Testis (tissue), 3 donors: ENCODE measurements around the gene ACSBG1. TPM values are rescaled to one million over a fixed set of nuclear protein-coding genes. Genes with fewer than 3 reads are reported as not detected.

ENCODE experiments used
- DNase-seq: peaks from one replicate; pipeline ENCODE4 v3.0.0-alpha.2; 2019
- H3K27ac ChIP-seq, 2 donors: fragments of 200-600 bp; sonication (generic); one replicate each; pipeline ENCODE4 v1.5.1; 2019
- H3K27me3 ChIP-seq: fragments of 200-600 bp; sonication (generic); one replicate; pipeline ENCODE4 v1.5.1; 2019
- H3K36me3 ChIP-seq: fragments of 200-600 bp; sonication (generic); one replicate; pipeline ENCODE4 v1.5.1; 2017; ENCODE audit warnings: low read depth; ENCODE audit errors: missing control alignments
- H3K4me1 ChIP-seq: fragments of 200-600 bp; sonication (generic); one replicate; pipeline ENCODE4 v1.5.1; 2019
- H3K4me3 ChIP-seq, 2 donors: fragments of 200-600 bp; sonication (generic); one replicate each; pipeline ENCODE4 v1.5.1; 2017 to 2019
- H3K9me3 ChIP-seq: fragments of 200-600 bp; sonication (generic); one replicate; pipeline ENCODE4 v1.5.1; 2017
- POLR2A ChIP-seq: fragments of 450-650 bp; IDR thresholded peaks from one replicate; pipeline ENCODE4 v1.6.1; 2017; ENCODE audit warnings: antibody characterized with exemption, mild to moderate bottlenecking, moderate library complexity
- WGBS, 2 donors: methylation state at CpG; one replicate each; pipeline ENCODE4 v1.1.5; 2018; 5-methylcytosine and 5-hydroxymethylcytosine counted together
- intact Hi-C: fragments of 100-400 bp; cut with DNase I; formaldehyde crosslinking; loops from one replicate; pipeline ENCODE4 v1.15.1; 2023; ENCODE audit warnings: low total_unique reads
- polyA plus RNA-seq: library from polyadenylated mRNA; stranded (reverse); fragments of 350-450 nt; fragmentation: Illumina TruSeq; extraction: RNeasy Lipid Tissue Mini Kit (QIAGEN cat#74804); gene quantifications from one replicate; pipeline ENCODE4 v1.2.3, GENCODE V29; 2014; ENCODE audit warnings: low read depth, low replicate concordance; ENCODE audit not compliant: insufficient read depth
- total RNA-seq, 2 donors: library from RNA; depleted of rRNA; stranded (reverse); fragments of >200 nt; gene quantifications; one replicate each; pipeline ENCODE4 v1.2.3, GENCODE V29; 2016
- TF ChIP-seq, protein P1 (sequence below), 3 experiments: fragments of 450-650 bp in 2 of 3; fragments of 200-600 bp in 1 of 3; sonication (generic) in 1 of 3; IDR thresholded peaks; one replicate each; pipeline ENCODE4 v1.5.1; 2016 to 2019; ENCODE audit warnings: antibody characterized with exemption in 3 of 3, mild to moderate bottlenecking in 2 of 3, moderate library complexity in 1 of 3

The ACSBG1 gene
- total and polyA plus RNA-seq, 3 donors from 2014 or later, result 12.2 to 25.2 (median 14.8) TPM

DNA sequence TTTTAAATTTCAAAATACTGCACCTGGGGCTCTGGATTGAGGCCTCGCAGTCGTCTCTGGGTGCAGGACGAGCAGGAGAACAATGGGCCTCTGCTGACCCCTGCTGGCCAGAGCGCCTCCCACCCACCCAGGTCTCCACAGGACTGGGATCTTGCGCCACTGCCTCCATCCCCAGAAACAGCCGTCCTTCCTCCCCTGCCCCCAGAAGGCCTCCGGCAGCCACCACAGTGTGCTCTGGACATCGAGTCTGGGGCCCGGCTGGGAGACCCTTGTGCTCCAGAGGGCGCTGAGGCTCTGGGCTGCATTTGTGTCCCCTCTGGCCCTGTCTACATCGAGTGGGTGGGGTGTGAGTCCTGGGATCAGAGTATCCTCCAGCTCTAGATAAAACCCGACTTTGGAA lies 6.7 kb upstream of the ACSBG1 start:
- no peaks in the 10 kb centered on the region for H3K36me3 ChIP-seq
- no peaks in the 10 kb centered on the region for H3K27me3 ChIP-seq
- 20 to 35% methylated on average over 8 to 12 of the region's 12 CpGs for WGBS, 2 donors
- peak; percentile 92 for DNase-seq
- H3K9me3 ChIP-seq, result no peaks in the 10 kb centered on the region
- TF ChIP-seq, protein P1, sequence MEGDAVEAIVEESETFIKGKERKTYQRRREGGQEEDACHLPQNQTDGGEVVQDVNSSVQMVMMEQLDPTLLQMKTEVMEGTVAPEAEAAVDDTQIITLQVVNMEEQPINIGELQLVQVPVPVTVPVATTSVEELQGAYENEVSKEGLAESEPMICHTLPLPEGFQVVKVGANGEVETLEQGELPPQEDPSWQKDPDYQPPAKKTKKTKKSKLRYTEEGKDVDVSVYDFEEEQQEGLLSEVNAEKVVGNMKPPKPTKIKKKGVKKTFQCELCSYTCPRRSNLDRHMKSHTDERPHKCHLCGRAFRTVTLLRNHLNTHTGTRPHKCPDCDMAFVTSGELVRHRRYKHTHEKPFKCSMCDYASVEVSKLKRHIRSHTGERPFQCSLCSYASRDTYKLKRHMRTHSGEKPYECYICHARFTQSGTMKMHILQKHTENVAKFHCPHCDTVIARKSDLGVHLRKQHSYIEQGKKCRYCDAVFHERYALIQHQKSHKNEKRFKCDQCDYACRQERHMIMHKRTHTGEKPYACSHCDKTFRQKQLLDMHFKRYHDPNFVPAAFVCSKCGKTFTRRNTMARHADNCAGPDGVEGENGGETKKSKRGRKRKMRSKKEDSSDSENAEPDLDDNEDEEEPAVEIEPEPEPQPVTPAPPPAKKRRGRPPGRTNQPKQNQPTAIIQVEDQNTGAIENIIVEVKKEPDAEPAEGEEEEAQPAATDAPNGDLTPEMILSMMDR (IDR thresholded peaks at IDR 0.05), result peak; percentile 72 to 86 (median 85)
- no peak for TF ChIP-seq POLR2A
- H3K4me1 ChIP-seq, result no peaks in the 10 kb centered on the region
- H3K4me3 ChIP-seq, result no peak overlapping the region
- intact Hi-C loops, result loop anchor here (5.0 to 10.0 kb wide), 2 partner anchors 129 to 276 kb away; no protein-coding TSS in a partner anchor
- no peak overlapping the region for H3K27ac ChIP-seq

GRCh38 chr15:78239811-78240210 lies 5.4 kb upstream of the ACSBG1 start:
- Histone ChIP-seq H3K27me3 (no peaks in the 10 kb centered on the region), H3K4me3 (no peak overlapping the region), H3K9me3 (no peaks in the 10 kb centered on the region), H3K36me3 (no peaks in the 10 kb centered on the region), H3K4me1 (peaks cover under 1% of the 10 kb centered on the region), H3K27ac (no peak overlapping the region)
- 92 to 95% methylated on average over 5 of the region's 5 CpGs for WGBS, 2 donors
- intact Hi-C loops, result loop anchor here (5.0 to 10.0 kb wide), 2 partner anchors 128 to 275 kb away; no protein-coding TSS in a partner anchor
- TF ChIP-seq, protein P1 (IDR thresholded peaks at IDR 0.05), result no peak
- no peak for TF ChIP-seq POLR2A
- DNase-seq, result no peak

- H3K27ac ChIP-seq, result no peak overlapping the region
- intact Hi-C loops, result no loop called here
- H3K9me3 ChIP-seq, result no peaks in the 10 kb centered on the region
- DNase-seq, result no peak
- WGBS, 2 donors, result 75 to 76% methylated on average over 6 of the region's 6 CpGs
- TF ChIP-seq POLR2A, result no peak
- TF ChIP-seq, protein P1 (IDR thresholded peaks at IDR 0.05), result no peak
- H3K4me3 ChIP-seq, result no peak overlapping the region
- H3K36me3 ChIP-seq, result no peaks in the 10 kb centered on the region
- peaks cover 11% of the 10 kb centered on the region for H3K4me1 ChIP-seq
- H3K27me3 ChIP-seq, result no peaks in the 10 kb centered on the region
Measured at GRCh38 chr15:78237146-78237545, 2.8 kb upstream of the ACSBG1 start.

DNA sequence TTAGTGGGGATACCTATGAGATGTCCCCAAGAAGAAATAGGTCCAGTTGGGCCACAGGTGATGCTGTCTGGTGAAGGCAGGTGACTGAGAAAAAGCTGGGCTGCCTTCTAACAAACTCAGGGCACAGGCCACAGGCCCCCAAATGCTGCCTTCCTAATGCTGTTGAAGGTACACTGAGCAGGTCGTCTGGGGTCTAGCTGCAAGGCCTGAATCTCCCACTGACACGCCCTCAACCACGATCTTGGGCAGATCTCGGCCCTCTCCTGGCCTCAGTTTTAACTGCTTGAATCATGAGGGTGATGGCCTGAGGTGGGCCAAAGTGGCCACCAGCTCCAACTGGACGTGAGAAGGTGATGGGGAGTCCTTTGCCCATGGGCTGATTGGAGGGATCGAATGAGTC lies 2.1 kb upstream of the ACSBG1 start:
- H3K27me3 ChIP-seq, result no peaks in the 10 kb centered on the region
- no peaks in the 10 kb centered on the region for H3K36me3 ChIP-seq
- 95 to 99% methylated on average over 6 of the region's 6 CpGs for WGBS, 2 donors
- no peak for DNase-seq
- H3K9me3 ChIP-seq, result no peaks in the 10 kb centered on the region
- peaks cover 11% of the 10 kb centered on the region for H3K4me1 ChIP-seq
- intact Hi-C loops, result no loop called here
- TF ChIP-seq POLR2A, result no peak
- TF ChIP-seq, protein P1 (IDR thresholded peaks at IDR 0.05), result no peak
- no peak overlapping the region for H3K27ac ChIP-seq
- H3K4me3 ChIP-seq, result no peak overlapping the region

- no peaks in the 10 kb centered on the region for H3K9me3 ChIP-seq
- H3K27ac ChIP-seq, result no peak overlapping the region
- H3K27me3 ChIP-seq, result no peaks in the 10 kb centered on the region
- H3K4me1 ChIP-seq, result peaks cover 11% of the 10 kb centered on the region
- intact Hi-C loops, result no loop called here
- no peak overlapping the region for H3K4me3 ChIP-seq
- 85 to 86% methylated on average over 11 of the region's 11 CpGs for WGBS, 2 donors
- H3K36me3 ChIP-seq, result no peaks in the 10 kb centered on the region
- TF ChIP-seq, protein P1 (IDR thresholded peaks at IDR 0.05), result no peak
- TF ChIP-seq POLR2A, result no peak
- no peak for DNase-seq
Measured at GRCh38 chr15:78233496-78233895, 869 bp downstream of the ACSBG1 start.
